ENCODE results near the gene CDH23. TPM values are rescaled to one million over a fixed set of nuclear protein-coding genes. Genes with fewer than 3 reads are reported as not detected.

The CDH23 gene
- total and polyA plus RNA-seq, 9 of the 15 experiments (the other 6 are each of a cell fraction or from before 2014, with no cell fraction given): 0.18 to 1.2 (median 0.47) TPM

GRCh38 chr10:71635251-71635866 lies 238.6 kb downstream of the CDH23 start (continued):
- TF ChIP-seq NFE2L1 (tag; IDR thresholded peaks at IDR 0.05; ENCODE audit: borderline replicate concordance, low read depth) (no peak), ZKSCAN8 (CRISPR knock-in tag; IDR thresholded peaks at IDR 0.05) (no peak), SAP30 (IDR thresholded peaks at IDR 0.05; ENCODE audit: borderline replicate concordance, insufficient read depth, low read depth, low read length, poor library complexity, severe bottlenecking) (no peak), NCOA2 (IDR thresholded peaks at IDR 0.05; ENCODE audit: partially characterized antibody in 2 of 2) (no peak), ZEB2 (IDR thresholded peaks at IDR 0.05) (peak; percentile 93), CLOCK (CRISPR knock-in tag; IDR thresholded peaks at IDR 0.05; ENCODE audit: borderline replicate concordance) (no peak), MIER1 (IDR thresholded peaks at IDR 0.05; ENCODE audit: low read depth) (peak; percentile 69; the same call in 1 of the 2 replicates), ZNF347 (CRISPR knock-in tag; IDR thresholded peaks at IDR 0.05; ENCODE audit: low read depth) (no peak), SPI1 (IDR thresholded peaks at IDR 0.05; ENCODE audit: borderline replicate concordance, low read depth, low read length) (peak; percentile 49; the same call in 1 of the 2 replicates), ZNF609 (CRISPR knock-in tag; IDR thresholded peaks at IDR 0.05; ENCODE audit: borderline replicate concordance) (no peak), U2AF2 (optimal IDR thresholded peaks at IDR 0.05; ENCODE audit: low read depth, low read length) (no peak), STAT6 (CRISPR knock-in tag; IDR thresholded peaks at IDR 0.05) (no peak), FOXA1 (IDR thresholded peaks at IDR 0.05; ENCODE audit: borderline replicate concordance) (no peak), TEAD4 (IDR thresholded peaks at IDR 0.05; ENCODE audit: low read length) (peak; percentile 97), TEAD4 (CRISPR knock-in tag; IDR thresholded peaks at IDR 0.05; ENCODE audit: borderline replicate concordance) (no peak)
